ENCODE measurements around the gene RIOK2. TPM values are rescaled to one million over a fixed set of nuclear protein-coding genes. Genes with fewer than 3 reads are reported as not detected.
"Not testable (repeated sequence)": the region's sequence is repeated elsewhere in the genome, so short reads cannot be mapped to it uniquely, and the experiment has no call there.

Gene RIOK2
- total and polyA plus RNA-seq, 4 donors, result 4.1 to 11.8 (median 10.1) TPM

DNA sequence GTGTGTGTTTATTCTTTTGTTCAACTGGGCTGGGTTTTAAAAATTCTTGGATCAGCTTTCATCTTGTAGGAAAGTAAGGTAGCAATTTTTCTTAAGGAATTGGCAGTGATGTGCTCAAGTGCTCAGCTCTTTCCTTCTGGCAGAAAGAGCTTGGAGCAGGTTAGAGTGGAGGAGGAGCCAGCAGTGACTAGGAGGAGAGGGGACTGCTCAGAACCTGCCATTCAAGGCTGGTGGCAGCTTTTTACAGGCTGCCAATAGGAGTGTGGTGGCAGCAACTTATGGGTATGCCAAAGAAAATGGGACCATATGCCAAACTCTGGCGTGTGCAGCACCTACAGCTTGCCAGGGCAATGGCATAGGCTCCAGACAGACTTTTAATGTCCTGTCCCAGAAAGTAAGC is 42.8 kb downstream of the RIOK2 start:
- not testable (repeated sequence) for H3K27ac ChIP-seq (ENCODE audit: low read depth in 1 of 2, low read length in 2 of 2); H3K4me1 ChIP-seq (ENCODE audit: control insufficient read depth in 4 of 4, insufficient read depth in 4 of 4, low read length in 3 of 4); H3K4me3 ChIP-seq (ENCODE audit: low read depth in 1 of 3, low read length in 3 of 3); H3K36me3 ChIP-seq (ENCODE audit: control insufficient read depth in 4 of 4, insufficient read depth in 3 of 4, low read depth in 1 of 4, low read length in 3 of 4); H3K9ac ChIP-seq (ENCODE audit: low read depth in 1 of 2, low read length in 2 of 2); DNase-seq (ENCODE audit: low spot score); H3K9me3 ChIP-seq (ENCODE audit: control insufficient read depth in 4 of 4, low read length in 3 of 4); H3K27me3 ChIP-seq (ENCODE audit: control insufficient read depth in 4 of 4, insufficient read depth in 4 of 4, low read length in 3 of 4)
- WGBS, result 54% methylated on average over 1 of the region's 1 CpG

- H3K4me1 ChIP-seq (ENCODE audit: control insufficient read depth in 4 of 4, insufficient read depth in 4 of 4, low read length in 3 of 4), result no peaks in the 10 kb centered on the region
- H3K9ac ChIP-seq (ENCODE audit: low read depth in 1 of 2, low read length in 2 of 2), result no peak overlapping the region
- H3K36me3 ChIP-seq (ENCODE audit: control insufficient read depth in 4 of 4, insufficient read depth in 3 of 4, low read depth in 1 of 4, low read length in 3 of 4), result no peaks in the 10 kb centered on the region
- H3K9me3 ChIP-seq (ENCODE audit: control insufficient read depth in 4 of 4, low read length in 3 of 4), result no peaks in the 10 kb centered on the region
- WGBS, result 75% methylated on average over 4 of the region's 4 CpGs
- H3K27me3 ChIP-seq (ENCODE audit: control insufficient read depth in 4 of 4, insufficient read depth in 4 of 4, low read length in 3 of 4), result no peaks in the 10 kb centered on the region
- TF ChIP-seq GABPA (IDR thresholded peaks at IDR 0.05 in 1 of 2, conservative IDR thresholded peaks at IDR 0.05 in 1 of 2), result no peak
- TF ChIP-seq, protein P1, sequence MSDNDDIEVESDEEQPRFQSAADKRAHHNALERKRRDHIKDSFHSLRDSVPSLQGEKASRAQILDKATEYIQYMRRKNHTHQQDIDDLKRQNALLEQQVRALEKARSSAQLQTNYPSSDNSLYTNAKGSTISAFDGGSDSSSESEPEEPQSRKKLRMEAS (IDR thresholded peaks at IDR 0.05), result no peak
- no peak for TF ChIP-seq FOXA1 (IDR thresholded peaks at IDR 0.05)
- DNase-seq (ENCODE audit: low spot score), result no peak
- no peak overlapping the region for H3K27ac ChIP-seq (ENCODE audit: low read depth in 1 of 2, low read length in 2 of 2)
- no peak overlapping the region for H3K4me3 ChIP-seq (ENCODE audit: low read depth in 1 of 3, low read length in 3 of 3)
Measured at GRCh38 chr5:97136475-97136874, 46.6 kb downstream of the RIOK2 start.

GRCh38 chr5:97135868-97136267 is 47.2 kb downstream of the RIOK2 start:
- Histone ChIP-seq H3K27ac (ENCODE audit: low read depth in 1 of 2, low read length in 2 of 2) (no peak overlapping the region), H3K27me3 (ENCODE audit: control insufficient read depth in 4 of 4, insufficient read depth in 4 of 4, low read length in 3 of 4) (no peaks in the 10 kb centered on the region), H3K9ac (ENCODE audit: low read depth in 1 of 2, low read length in 2 of 2) (no peak overlapping the region), H3K4me1 (ENCODE audit: control insufficient read depth in 4 of 4, insufficient read depth in 4 of 4, low read length in 3 of 4) (no peaks in the 10 kb centered on the region), H3K9me3 (ENCODE audit: control insufficient read depth in 4 of 4, low read length in 3 of 4) (no peaks in the 10 kb centered on the region), H3K36me3 (ENCODE audit: control insufficient read depth in 4 of 4, insufficient read depth in 3 of 4, low read depth in 1 of 4, low read length in 3 of 4) (no peaks in the 10 kb centered on the region), H3K4me3 (ENCODE audit: low read depth in 1 of 3, low read length in 3 of 3) (no peak overlapping the region)
- TF ChIP-seq FOXA2 (IDR thresholded peaks at IDR 0.05) (no peak), SP1 (IDR thresholded peaks at IDR 0.05) (no peak), REST (IDR thresholded peaks at IDR 0.05) (no peak), RXRA (IDR thresholded peaks at IDR 0.05) (no peak), YY1 (IDR thresholded peaks at IDR 0.05) (no peak), HNF4G (IDR thresholded peaks at IDR 0.05) (no peak), GABPA (IDR thresholded peaks at IDR 0.05 in 1 of 2, conservative IDR thresholded peaks at IDR 0.05 in 1 of 2) (no peak), ATF3 (IDR thresholded peaks at IDR 0.05) (no peak), NR2F2 (IDR thresholded peaks at IDR 0.05) (no peak), RAD21 (IDR thresholded peaks at IDR 0.05) (no peak), TAF1 (conservative IDR thresholded peaks at IDR 0.05) (no peak), HNF4A (conservative IDR thresholded peaks at IDR 0.05) (no peak), JUND (IDR thresholded peaks at IDR 0.05) (no peak), FOXA1 (IDR thresholded peaks at IDR 0.05) (no peak), EGR1 (IDR thresholded peaks at IDR 0.05; ENCODE audit: low read depth in 2 of 2) (no peak)
- TF ChIP-seq, protein P2, sequence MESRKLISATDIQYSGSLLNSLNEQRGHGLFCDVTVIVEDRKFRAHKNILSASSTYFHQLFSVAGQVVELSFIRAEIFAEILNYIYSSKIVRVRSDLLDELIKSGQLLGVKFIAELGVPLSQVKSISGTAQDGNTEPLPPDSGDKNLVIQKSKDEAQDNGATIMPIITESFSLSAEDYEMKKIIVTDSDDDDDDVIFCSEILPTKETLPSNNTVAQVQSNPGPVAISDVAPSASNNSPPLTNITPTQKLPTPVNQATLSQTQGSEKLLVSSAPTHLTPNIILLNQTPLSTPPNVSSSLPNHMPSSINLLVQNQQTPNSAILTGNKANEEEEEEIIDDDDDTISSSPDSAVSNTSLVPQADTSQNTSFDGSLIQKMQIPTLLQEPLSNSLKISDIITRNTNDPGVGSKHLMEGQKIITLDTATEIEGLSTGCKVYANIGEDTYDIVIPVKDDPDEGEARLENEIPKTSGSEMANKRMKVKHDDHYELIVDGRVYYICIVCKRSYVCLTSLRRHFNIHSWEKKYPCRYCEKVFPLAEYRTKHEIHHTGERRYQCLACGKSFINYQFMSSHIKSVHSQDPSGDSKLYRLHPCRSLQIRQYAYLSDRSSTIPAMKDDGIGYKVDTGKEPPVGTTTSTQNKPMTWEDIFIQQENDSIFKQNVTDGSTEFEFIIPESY (IDR thresholded peaks at IDR 0.05), result no peak
- TF ChIP-seq, protein P3, sequence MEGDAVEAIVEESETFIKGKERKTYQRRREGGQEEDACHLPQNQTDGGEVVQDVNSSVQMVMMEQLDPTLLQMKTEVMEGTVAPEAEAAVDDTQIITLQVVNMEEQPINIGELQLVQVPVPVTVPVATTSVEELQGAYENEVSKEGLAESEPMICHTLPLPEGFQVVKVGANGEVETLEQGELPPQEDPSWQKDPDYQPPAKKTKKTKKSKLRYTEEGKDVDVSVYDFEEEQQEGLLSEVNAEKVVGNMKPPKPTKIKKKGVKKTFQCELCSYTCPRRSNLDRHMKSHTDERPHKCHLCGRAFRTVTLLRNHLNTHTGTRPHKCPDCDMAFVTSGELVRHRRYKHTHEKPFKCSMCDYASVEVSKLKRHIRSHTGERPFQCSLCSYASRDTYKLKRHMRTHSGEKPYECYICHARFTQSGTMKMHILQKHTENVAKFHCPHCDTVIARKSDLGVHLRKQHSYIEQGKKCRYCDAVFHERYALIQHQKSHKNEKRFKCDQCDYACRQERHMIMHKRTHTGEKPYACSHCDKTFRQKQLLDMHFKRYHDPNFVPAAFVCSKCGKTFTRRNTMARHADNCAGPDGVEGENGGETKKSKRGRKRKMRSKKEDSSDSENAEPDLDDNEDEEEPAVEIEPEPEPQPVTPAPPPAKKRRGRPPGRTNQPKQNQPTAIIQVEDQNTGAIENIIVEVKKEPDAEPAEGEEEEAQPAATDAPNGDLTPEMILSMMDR (IDR thresholded peaks at IDR 0.05; ENCODE audit: low read depth, low read length, missing input control), result no peak
- TF ChIP-seq, protein P1 (IDR thresholded peaks at IDR 0.05), result no peak
- DNase-seq (ENCODE audit: low spot score), result no peak
- 81% methylated on average over 4 of the region's 4 CpGs for WGBS

Measured in liver (tissue), 9 donors.